Subcutaneous abdominal adipose tissue (tissue), 5 donors: ENCODE results near the gene AHNAK.
A peak's percentile ranks its signal among the peaks of the same experiment; 100 is the strongest.
"Not testable (repeated sequence)": the region's sequence is repeated elsewhere in the genome, so short reads cannot be mapped to it uniquely, and the experiment has no call there.

Experiments used
- H3K27ac ChIP-seq: one replicate; pipeline ENCODE4 v1.7.0; 2013; ENCODE audit warnings: low read depth, mild to moderate bottlenecking, inconsistent platforms, low read length, moderate library complexity
- H3K27me3 ChIP-seq, 5 donors: one replicate each; pipeline ENCODE4 v1.7.0; 2013; ENCODE audit warnings: low read length in 5 of 5, inconsistent platforms in 1 of 5; ENCODE audit not compliant: control insufficient read depth in 5 of 5, insufficient read depth in 4 of 5
- H3K36me3 ChIP-seq, 5 donors: one replicate each; pipeline ENCODE4 v1.7.0; 2013; ENCODE audit warnings: low read length in 5 of 5; ENCODE audit not compliant: control insufficient read depth in 5 of 5, insufficient read depth in 5 of 5
- H3K4me1 ChIP-seq, 5 donors: one replicate each; pipeline ENCODE4 v1.7.0; 2013; ENCODE audit warnings: low read length in 5 of 5, mild to moderate bottlenecking in 3 of 5, moderate library complexity in 1 of 5; ENCODE audit not compliant: control insufficient read depth in 5 of 5, insufficient read depth in 5 of 5
- H3K4me3 ChIP-seq, 5 donors: one replicate each; pipeline ENCODE4 v1.7.0; 2013; ENCODE audit warnings: low read length in 5 of 5, low read depth in 1 of 5
- H3K9ac ChIP-seq, 5 donors: one replicate each; pipeline ENCODE4 v1.7.0; 2013; ENCODE audit warnings: low read length in 5 of 5, mild to moderate bottlenecking in 4 of 5, moderate library complexity in 3 of 5
- H3K9me3 ChIP-seq, 5 donors: one replicate each; pipeline ENCODE4 v1.7.0; 2013; ENCODE audit warnings: low read length in 5 of 5; ENCODE audit not compliant: control insufficient read depth in 5 of 5
- donor health status: healthy.
- donor health status: healthy.
- donor health status: healthy.
- donor health status: healthy.
- donor health status: healthy.

Gene AHNAK

DNA sequence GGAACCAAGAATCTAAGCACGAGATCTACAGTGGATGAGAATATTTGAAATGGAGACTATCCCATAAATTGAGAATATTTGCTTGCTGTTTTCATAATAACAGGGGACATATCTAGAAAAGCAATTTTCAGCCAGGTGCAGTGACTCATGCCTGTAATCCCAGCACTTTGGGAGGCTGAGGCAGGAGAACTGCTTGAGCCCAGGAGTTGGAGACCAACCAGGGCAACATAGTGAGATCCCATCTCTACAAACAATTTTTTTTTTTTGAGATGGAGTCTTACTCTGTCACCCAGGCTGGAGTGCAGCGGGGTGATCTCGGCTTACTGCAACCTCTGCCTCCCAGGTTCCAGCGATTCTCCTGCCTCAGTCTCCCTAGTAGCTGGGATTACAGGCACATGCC, 35.1 kb upstream of the AHNAK start:
- not testable (repeated sequence) for H3K9ac ChIP-seq, H3K27ac ChIP-seq, H3K4me3 ChIP-seq, H3K9me3 ChIP-seq, H3K27me3 ChIP-seq
- Histone ChIP-seq H3K4me1 (peaks cover 0 to 15% (median 7%) of the 10 kb centered on the region in 5 donors), H3K36me3 (peaks cover 11 to 59% (median 28%) of the 10 kb centered on the region in 5 donors)

- Histone ChIP-seq H3K27ac (no peak overlapping the region), H3K4me1 (peaks cover 0 to 21% (median 13%) of the 10 kb centered on the region in 5 donors), H3K4me3 (no peak overlapping the region), H3K27me3 (no peaks in the 10 kb centered on the region), H3K36me3 (peaks cover 9 to 62% (median 34%) of the 10 kb centered on the region in 5 donors), H3K9me3 (no peaks in the 10 kb centered on the region), H3K9ac (no peak overlapping the region)
These were observed 34.5 kb upstream of the AHNAK start for GRCh38 chr11:62580959-62581715.

- Histone ChIP-seq H3K4me1 (peaks cover 0 to 40% (median 32%) of the 10 kb centered on the region in 5 donors), H3K4me3 (no peak overlapping the region), H3K27ac (peak overlapping the region; percentile 100), H3K9me3 (no peaks in the 10 kb centered on the region), H3K36me3 (peaks cover 7 to 53% (median 32%) of the 10 kb centered on the region in 5 donors), H3K9ac (no peak overlapping the region), H3K27me3 (no peaks in the 10 kb centered on the region)
These were observed 32.6 kb upstream of the AHNAK start for GRCh38 chr11:62579252-62579651.

GRCh38 chr11:62578541-62578940, 31.9 kb upstream of the AHNAK start:
- Histone ChIP-seq H3K36me3 (peaks cover 4 to 49% (median 32%) of the 10 kb centered on the region in 5 donors), H3K9me3 (no peaks in the 10 kb centered on the region), H3K9ac (no peak overlapping the region), H3K4me3 (no peak overlapping the region), H3K4me1 (peaks cover 2 to 41% (median 34%) of the 10 kb centered on the region in 5 donors), H3K27me3 (no peaks in the 10 kb centered on the region), H3K27ac (peak overlapping the region; percentile 100)

GRCh38 chr11:62577046-62577714, 30.6 kb upstream of the AHNAK start:
- Histone ChIP-seq H3K36me3 (peaks cover 4 to 44% (median 32%) of the 10 kb centered on the region in 5 donors), H3K27me3 (no peaks in the 10 kb centered on the region), H3K9me3 (no peaks in the 10 kb centered on the region), H3K27ac (peak overlapping the region; percentile 100), H3K4me1 (peaks cover 6 to 54% (median 46%) of the 10 kb centered on the region in 5 donors), H3K9ac (peak overlapping the region in 4 of 5 donors; percentile 48 to 89 (median 72)), H3K4me3 (peak overlapping the region in 4 of 5 donors; percentile 38 to 96 (median 90))

- H3K27me3 ChIP-seq, result no peaks in the 10 kb centered on the region
- H3K4me1 ChIP-seq, result peaks cover 6 to 54% (median 49%) of the 10 kb centered on the region in 5 donors
- peak overlapping the region; percentile 100 for H3K27ac ChIP-seq
- H3K36me3 ChIP-seq, result peaks cover 4 to 45% (median 31%) of the 10 kb centered on the region in 5 donors
- H3K4me3 ChIP-seq, result peak overlapping the region in 4 of 5 donors; percentile 68 to 96 (median 90)
- H3K9ac ChIP-seq, result peak overlapping the region in 4 of 5 donors; percentile 79 to 96 (median 90)
- H3K9me3 ChIP-seq, result no peaks in the 10 kb centered on the region
These were observed 29.2 kb upstream of the AHNAK start for GRCh38 chr11:62575837-62576236.

DNA sequence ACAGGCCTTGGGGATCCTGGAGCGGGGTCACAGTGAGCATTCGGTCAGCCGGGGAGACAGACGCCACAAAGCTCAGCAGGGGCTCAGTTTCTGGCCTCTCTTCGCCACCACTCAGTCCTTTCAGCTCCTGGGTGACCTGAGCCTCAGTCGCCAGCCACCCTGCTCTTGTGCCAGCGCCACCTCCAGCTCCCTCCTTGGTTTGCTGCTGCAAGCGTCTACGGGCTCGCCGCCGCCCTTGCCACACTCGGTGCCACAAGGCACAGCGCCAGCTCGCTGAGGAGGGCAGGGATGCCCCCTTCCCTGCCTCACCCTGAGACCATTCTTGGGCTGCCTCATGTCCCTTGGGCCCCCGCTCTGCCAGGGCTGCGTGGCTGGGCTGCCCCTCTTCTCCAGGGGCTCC, 28.6 kb upstream of the AHNAK start:
- H3K9ac ChIP-seq, result peak overlapping the region; percentile 87 to 99 (median 91)
- H3K27me3 ChIP-seq, result no peaks in the 10 kb centered on the region
- peaks cover 8 to 57% (median 50%) of the 10 kb centered on the region in 5 donors for H3K4me1 ChIP-seq
- H3K36me3 ChIP-seq, result peaks cover 4 to 50% (median 34%) of the 10 kb centered on the region in 5 donors
- no peaks in the 10 kb centered on the region for H3K9me3 ChIP-seq
- H3K4me3 ChIP-seq, result peak overlapping the region; percentile 71 to 96 (median 89)
- H3K27ac ChIP-seq, result peak overlapping the region; percentile 100

DNA sequence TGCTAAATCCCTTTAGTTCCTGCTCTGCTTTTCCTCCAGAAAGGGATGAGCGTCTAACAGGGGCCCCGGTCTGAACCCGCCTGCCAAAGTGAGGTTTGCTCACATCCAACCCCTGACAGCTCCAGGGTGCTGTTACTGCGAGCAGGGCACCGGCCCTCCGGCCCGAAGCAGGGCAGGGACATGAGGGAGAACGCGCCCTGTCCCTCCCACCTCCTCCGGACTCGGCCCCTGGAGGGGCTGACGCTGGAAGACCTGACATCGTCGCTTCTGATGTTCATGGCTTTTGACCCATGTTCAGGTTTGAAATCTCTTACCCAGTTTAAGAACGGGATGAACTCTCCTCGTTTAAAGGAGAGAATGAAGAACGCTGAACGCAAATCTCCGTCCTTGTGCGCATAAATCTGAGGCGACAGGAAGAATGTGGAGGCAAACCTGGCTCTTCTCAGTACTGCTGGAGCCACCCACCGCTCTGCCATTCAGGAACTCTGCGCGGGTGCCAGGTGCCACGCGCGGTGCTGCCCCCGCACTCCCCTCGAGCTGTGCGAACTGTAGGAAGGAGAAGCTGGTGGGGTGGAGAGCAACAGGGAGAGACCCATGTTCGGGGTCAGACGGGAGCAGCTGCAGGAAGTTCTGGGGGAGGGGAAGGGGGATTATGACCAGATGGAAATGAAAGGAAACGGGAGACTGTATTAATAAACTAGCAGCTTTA, 27.9 kb upstream of the AHNAK start:
- no peaks in the 10 kb centered on the region for H3K27me3 ChIP-seq
- peaks cover 4 to 53% (median 38%) of the 10 kb centered on the region in 5 donors for H3K36me3 ChIP-seq
- peaks cover 9 to 64% (median 57%) of the 10 kb centered on the region in 5 donors for H3K4me1 ChIP-seq
- peak overlapping the region; percentile 100 for H3K27ac ChIP-seq
- peak overlapping the region; percentile 87 to 99 (median 91) for H3K9ac ChIP-seq
- H3K9me3 ChIP-seq, result no peaks in the 10 kb centered on the region
- H3K4me3 ChIP-seq, result peak overlapping the region; percentile 71 to 96 (median 89)

DNA sequence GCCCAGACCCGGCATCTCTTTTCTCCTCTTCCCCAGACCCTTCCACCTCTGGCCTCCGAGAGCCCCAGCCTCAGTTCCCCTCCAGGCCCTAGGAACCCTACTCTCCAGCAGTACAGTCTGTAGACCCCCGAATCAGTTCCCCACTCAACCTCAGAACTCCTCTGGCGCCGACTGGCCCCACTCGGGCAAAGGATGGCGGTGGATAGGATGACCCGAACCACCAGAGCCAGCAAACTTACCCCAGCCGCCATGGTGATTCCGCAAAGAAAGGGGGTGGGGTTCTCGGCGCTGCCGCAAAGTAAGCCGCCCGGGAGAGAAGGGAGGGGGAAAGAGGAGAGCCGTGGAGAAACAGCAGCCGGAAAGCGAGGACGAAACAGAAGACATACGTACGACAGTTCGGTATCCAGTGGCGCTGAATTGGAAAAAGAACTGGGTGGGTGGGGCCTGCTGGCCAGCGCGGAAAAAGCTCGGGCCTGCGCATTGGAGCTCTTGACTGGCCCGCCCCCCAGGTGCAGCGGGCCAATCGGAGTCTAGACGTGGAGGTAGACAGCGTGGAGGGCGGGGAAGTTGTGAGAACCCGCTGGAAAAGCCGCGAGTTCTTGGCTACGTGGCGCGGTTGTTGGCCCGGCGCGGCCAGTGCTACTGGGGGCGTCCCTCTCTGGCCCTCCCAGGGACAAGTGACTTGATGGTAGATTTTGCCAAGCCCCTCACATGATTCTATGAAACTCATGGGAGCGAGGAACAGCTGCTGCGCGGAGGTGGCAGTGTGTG, 27.2 kb upstream of the AHNAK start, which contains the start of gene EEF1G:
TSS of gene EEF1G (minus strand) at position 300 of the 771 bp plus-strand sequence. CDS start at position 251, 49 bp downstream.
- Histone ChIP-seq H3K27me3 (no peaks in the 10 kb centered on the region), H3K27ac (peak within 1 kb of the TSS; percentile 100), H3K9ac (peak within 1 kb of the TSS; percentile 91 to 99 (median 97)), H3K9me3 (no peaks in the 10 kb centered on the region), H3K36me3 (peaks cover 0 to 54% (median 38%) of the 10 kb centered on the region in 5 donors), H3K4me1 (peaks cover 9 to 65% (median 57%) of the 10 kb centered on the region in 5 donors), H3K4me3 (peak within 1 kb of the TSS; percentile 86 to 99 (median 95))
